GM23338 (cell line): ENCODE results near the gene DMTF1. TPM values are rescaled to one million over a fixed set of nuclear protein-coding genes. Genes with fewer than 3 reads are reported as not detected.

Experiments used
- ATAC-seq: fragments of 200-7000 bp; cut with Tn5 transposase; 3 replicates; pipeline ENCODE4 v1.9.1; 2020
- DNase-seq: peaks from one replicate; pipeline ENCODE4 v3.0.0-alpha.2; 2015; ENCODE audit warnings: low spot score
- H2AFZ ChIP-seq: fragments of 200-600 bp; sonication (generic); 2 replicates; pipeline ENCODE4 v1.8.0; 2016; ENCODE audit warnings: antibody characterized with exemption, mild to moderate bottlenecking, moderate library complexity
- H3F3A ChIP-seq: fragments of 200-600 bp; sonication (generic); replicated peaks from 2 replicates; pipeline ENCODE4 v1.8.0; 2017; ENCODE audit warnings: antibody characterized with exemption, mixed run types, low read depth
- H3K27ac ChIP-seq: fragments of 200-600 bp; sonication (generic); 2 replicates; pipeline ENCODE4 v1.6.1; 2016; ENCODE audit warnings: low read depth
- H3K27me3 ChIP-seq: fragments of 200-600 bp; sonication (generic); 2 replicates; pipeline ENCODE4 v1.8.0; 2016; ENCODE audit warnings: mild to moderate bottlenecking, mixed run types, moderate library complexity; ENCODE audit not compliant: insufficient read depth
- H3K36me3 ChIP-seq: fragments of 200-600 bp; sonication (generic); 2 replicates; pipeline ENCODE4 v1.8.0; 2016; ENCODE audit warnings: mild to moderate bottlenecking; ENCODE audit not compliant: insufficient read depth
- H3K4me1 ChIP-seq: fragments of 200-600 bp; sonication (generic); 2 replicates; pipeline ENCODE4 v1.8.0; 2016; ENCODE audit warnings: mild to moderate bottlenecking, moderate library complexity; ENCODE audit not compliant: insufficient read depth
- H3K4me2 ChIP-seq: fragments of 200-600 bp; sonication (generic); 2 replicates; pipeline ENCODE4 v1.7.1; 2017; ENCODE audit warnings: mixed run types
- H3K4me3 ChIP-seq: fragments of 200-600 bp; sonication (generic); 2 replicates; pipeline ENCODE4 v1.6.1; 2016; ENCODE audit warnings: mixed run types
- H3K79me2 ChIP-seq: fragments of 200-600 bp; sonication (generic); replicated peaks from 2 replicates; pipeline ENCODE4 v1.8.0; 2017; ENCODE audit warnings: mild to moderate bottlenecking; ENCODE audit not compliant: insufficient read depth
- H3K9me2 ChIP-seq: fragments of 200-600 bp; sonication (generic); 2 replicates; pipeline ENCODE4 v1.8.0; 2017; ENCODE audit not compliant: insufficient read depth
- H4K20me1 ChIP-seq: fragments of 200-600 bp; sonication (generic); replicated peaks from 2 replicates; pipeline ENCODE4 v1.8.0; 2017; ENCODE audit warnings: mild to moderate bottlenecking; ENCODE audit not compliant: insufficient read depth
- H3K27ac Mint-ChIP-seq: 2 replicates; pipeline ENCODE4 v1.8.0; 2020; ENCODE audit warnings: inconsistent platforms, mild to moderate bottlenecking, moderate library complexity, mixed read lengths
- H3K27me3 Mint-ChIP-seq: 3 replicates; pipeline ENCODE4 v1.8.0; 2022; ENCODE audit warnings: low read depth, mild to moderate bottlenecking, moderate library complexity, mixed read lengths, inconsistent platforms; ENCODE audit not compliant: insufficient read depth, poor library complexity
- H3K36me3 Mint-ChIP-seq: 3 replicates; pipeline ENCODE4 v1.8.0; 2021; ENCODE audit warnings: low read depth, mild to moderate bottlenecking, inconsistent platforms, moderate library complexity, mixed read lengths
- H3K4me1 Mint-ChIP-seq: 3 replicates; pipeline ENCODE4 v1.8.0; 2020; ENCODE audit warnings: mild to moderate bottlenecking, inconsistent platforms, mixed read lengths
- H3K4me3 Mint-ChIP-seq: 3 replicates; pipeline ENCODE4 v1.8.0; 2021; ENCODE audit warnings: moderate library complexity, mild to moderate bottlenecking, inconsistent platforms, mixed read lengths
- H3K9me3 Mint-ChIP-seq: 3 replicates; pipeline ENCODE4 v1.8.0; 2020; ENCODE audit warnings: moderate library complexity, mild to moderate bottlenecking, inconsistent platforms, mixed read lengths
- CREB1 ChIP-seq: fragments of 250-450 bp; sonication (Bioruptor Pico); IDR thresholded peaks from 2 replicates; pipeline ENCODE4 v1.5.0; 2020; ENCODE audit warnings: low read depth, mild to moderate bottlenecking, moderate library complexity
- EZH2 ChIP-seq: fragments of 200-600 bp; sonication (generic); IDR thresholded peaks from one replicate; pipeline ENCODE4 v1.8.0; 2017; ENCODE audit warnings: antibody characterized with exemption, mild to moderate bottlenecking, low read depth; ENCODE audit not compliant: unreplicated experiment
- EZH2phosphoT487 ChIP-seq: fragments of 200-600 bp; sonication (generic); IDR thresholded peaks from one replicate; pipeline ENCODE4 v1.8.1; 2018; ENCODE audit warnings: antibody characterized with exemption; ENCODE audit not compliant: unreplicated experiment
- JUNB ChIP-seq: IDR thresholded peaks from one replicate; pipeline ENCODE4 v1.6.1; 2016; ENCODE audit warnings: antibody characterized with exemption; ENCODE audit not compliant: unreplicated experiment
- POLR2AphosphoS5 ChIP-seq: IDR thresholded peaks from 2 replicates; pipeline ENCODE4 v1.6.1; 2016; ENCODE audit warnings: antibody characterized with exemption, low read depth
- STAT1 ChIP-seq: IDR thresholded peaks from one replicate; pipeline ENCODE4 v1.6.1; 2016; ENCODE audit warnings: antibody characterized with exemption; ENCODE audit not compliant: unreplicated experiment
- ZNF114 ChIP-seq: fragments of 250-450 bp; sonication (Bioruptor Pico); IDR thresholded peaks from 2 replicates; pipeline ENCODE4 v1.5.0; 2020; ENCODE audit warnings: mild to moderate bottlenecking, moderate library complexity
- ZNF331 ChIP-seq: fragments of 250-450 bp; sonication (Bioruptor Pico); IDR thresholded peaks from 2 replicates; pipeline ENCODE4 v1.5.0; 2020; ENCODE audit warnings: low read depth, mild to moderate bottlenecking, moderate library complexity
- polyA plus RNA-seq: library from polyadenylated mRNA; unstranded; fragments of >200 nt; fragmentation: Nextera tagmentation; extraction: Ambion mirVana; gene quantifications from 2 replicates; pipeline ENCODE4 v1.2.1, GENCODE V29; 2016
- total RNA-seq: library from RNA; depleted of rRNA; stranded (reverse); fragments of >200 nt; shearing (Covaris generic); gene quantifications from 2 replicates; pipeline ENCODE4 v1.2.3, GENCODE V29; 2014
- TF ChIP-seq, protein P1 (sequence below): IDR thresholded peaks from 2 replicates; pipeline ENCODE4 v1.6.1; 2016; ENCODE audit warnings: antibody characterized with exemption
- TF ChIP-seq, protein P2 (sequence below): IDR thresholded peaks from one replicate; pipeline ENCODE4 v1.6.1; 2018; ENCODE audit warnings: antibody characterized with exemption; ENCODE audit not compliant: unreplicated experiment
- TF ChIP-seq, protein P3 (sequence below), 2 experiments: fragments of 200-600 bp in 1 of 2; sonication (generic) in 1 of 2; conservative IDR thresholded peaks; 2 replicates each; pipeline versions ENCODE4 v1.5.1 to v1.6.1; 2016 to 2017; ENCODE audit warnings: antibody characterized with exemption in 2 of 2, low read depth in 2 of 2, mild to moderate bottlenecking in 2 of 2, moderate library complexity in 1 of 2
- TF ChIP-seq, protein P4 (sequence below): fragments of 250-450 bp; sonication (Bioruptor Pico); IDR thresholded peaks from 2 replicates; pipeline ENCODE4 v1.5.0; 2020; ENCODE audit warnings: mild to moderate bottlenecking, moderate library complexity

The DMTF1 gene
- total and polyA plus RNA-seq, 2 experiments from 2014 or later: 60.4 to 114 TPM

DNA sequence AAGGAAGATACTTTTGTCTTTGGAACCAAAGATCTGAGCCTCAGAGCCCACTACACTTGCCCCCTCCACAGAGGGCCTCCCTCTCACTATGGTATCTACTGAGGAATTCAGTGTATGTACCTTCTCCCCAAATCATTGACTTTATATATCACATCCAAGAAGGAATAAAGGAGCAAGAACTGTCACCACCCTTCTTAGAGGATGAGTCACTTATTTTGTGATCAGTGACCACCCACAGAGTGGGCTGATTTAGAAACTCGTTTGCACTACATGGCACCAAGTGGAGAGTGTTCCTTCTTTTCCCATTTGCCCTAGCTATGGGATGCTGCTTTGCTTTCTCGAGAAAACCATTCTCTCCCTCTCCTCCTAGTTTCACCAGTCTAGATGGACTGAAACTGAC is 61.6 kb downstream of the DMTF1 start (continued):
- TF ChIP-seq, protein P1, sequence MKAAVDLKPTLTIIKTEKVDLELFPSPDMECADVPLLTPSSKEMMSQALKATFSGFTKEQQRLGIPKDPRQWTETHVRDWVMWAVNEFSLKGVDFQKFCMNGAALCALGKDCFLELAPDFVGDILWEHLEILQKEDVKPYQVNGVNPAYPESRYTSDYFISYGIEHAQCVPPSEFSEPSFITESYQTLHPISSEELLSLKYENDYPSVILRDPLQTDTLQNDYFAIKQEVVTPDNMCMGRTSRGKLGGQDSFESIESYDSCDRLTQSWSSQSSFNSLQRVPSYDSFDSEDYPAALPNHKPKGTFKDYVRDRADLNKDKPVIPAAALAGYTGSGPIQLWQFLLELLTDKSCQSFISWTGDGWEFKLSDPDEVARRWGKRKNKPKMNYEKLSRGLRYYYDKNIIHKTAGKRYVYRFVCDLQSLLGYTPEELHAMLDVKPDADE: no peak
- TF ChIP-seq STAT1: no peak

DNA sequence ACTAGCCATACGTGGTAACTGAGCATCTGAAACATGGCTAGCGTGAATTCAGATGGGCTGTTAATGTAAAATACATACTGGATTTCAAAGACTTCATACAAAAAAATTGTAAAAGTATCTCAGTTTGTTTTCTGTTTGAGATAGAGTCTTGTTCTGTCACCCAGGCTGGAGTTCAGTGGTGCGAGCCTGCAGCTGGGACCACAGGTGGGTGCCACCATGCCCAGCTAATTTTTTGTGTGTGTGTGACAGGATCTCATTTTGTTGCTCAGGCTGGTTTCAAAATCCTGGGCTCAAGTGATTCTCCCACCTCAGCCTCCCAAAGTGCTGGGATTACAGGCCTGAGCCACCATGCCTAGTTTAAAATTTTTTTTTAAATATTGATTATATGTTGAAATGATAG is 62.8 kb downstream of the DMTF1 start:
- H3K4me1 Mint-ChIP-seq: peaks cover 16% of the 10 kb centered on the region
- Histone ChIP-seq H3K9me2 (no peaks in the 10 kb centered on the region), H3K4me2 (no peak overlapping the region), H2AFZ (no peak overlapping the region), H3K4me1 (peaks cover 8% of the 10 kb centered on the region), H3K27ac (no peak overlapping the region), H3K27me3 (no peaks in the 10 kb centered on the region), H3K79me2 (peaks cover 86% of the 10 kb centered on the region), H3K4me3 (no peak overlapping the region), H3K36me3 (no peaks in the 10 kb centered on the region), H3F3A (no peaks in the 10 kb centered on the region), H4K20me1 (peaks cover 25% of the 10 kb centered on the region)
- DNase-seq: no peak
- peaks cover 8% of the 10 kb centered on the region for H3K27me3 Mint-ChIP-seq
- ATAC-seq: no peak
- peaks cover 4% of the 10 kb centered on the region for H3K9me3 Mint-ChIP-seq
- H3K4me3 Mint-ChIP-seq: no peak overlapping the region
- peaks cover 33% of the 10 kb centered on the region for H3K36me3 Mint-ChIP-seq
- H3K27ac Mint-ChIP-seq: no peak overlapping the region
- TF ChIP-seq EZH2 (no peak), EZH2phosphoT487 (no peak), STAT1 (no peak), POLR2AphosphoS5 (no peak), ZNF114 (CRISPR knock-in tag) (no peak), CREB1 (CRISPR knock-in tag) (no peak), JUNB (no peak), ZNF331 (CRISPR knock-in tag) (no peak)
- TF ChIP-seq, protein P2, sequence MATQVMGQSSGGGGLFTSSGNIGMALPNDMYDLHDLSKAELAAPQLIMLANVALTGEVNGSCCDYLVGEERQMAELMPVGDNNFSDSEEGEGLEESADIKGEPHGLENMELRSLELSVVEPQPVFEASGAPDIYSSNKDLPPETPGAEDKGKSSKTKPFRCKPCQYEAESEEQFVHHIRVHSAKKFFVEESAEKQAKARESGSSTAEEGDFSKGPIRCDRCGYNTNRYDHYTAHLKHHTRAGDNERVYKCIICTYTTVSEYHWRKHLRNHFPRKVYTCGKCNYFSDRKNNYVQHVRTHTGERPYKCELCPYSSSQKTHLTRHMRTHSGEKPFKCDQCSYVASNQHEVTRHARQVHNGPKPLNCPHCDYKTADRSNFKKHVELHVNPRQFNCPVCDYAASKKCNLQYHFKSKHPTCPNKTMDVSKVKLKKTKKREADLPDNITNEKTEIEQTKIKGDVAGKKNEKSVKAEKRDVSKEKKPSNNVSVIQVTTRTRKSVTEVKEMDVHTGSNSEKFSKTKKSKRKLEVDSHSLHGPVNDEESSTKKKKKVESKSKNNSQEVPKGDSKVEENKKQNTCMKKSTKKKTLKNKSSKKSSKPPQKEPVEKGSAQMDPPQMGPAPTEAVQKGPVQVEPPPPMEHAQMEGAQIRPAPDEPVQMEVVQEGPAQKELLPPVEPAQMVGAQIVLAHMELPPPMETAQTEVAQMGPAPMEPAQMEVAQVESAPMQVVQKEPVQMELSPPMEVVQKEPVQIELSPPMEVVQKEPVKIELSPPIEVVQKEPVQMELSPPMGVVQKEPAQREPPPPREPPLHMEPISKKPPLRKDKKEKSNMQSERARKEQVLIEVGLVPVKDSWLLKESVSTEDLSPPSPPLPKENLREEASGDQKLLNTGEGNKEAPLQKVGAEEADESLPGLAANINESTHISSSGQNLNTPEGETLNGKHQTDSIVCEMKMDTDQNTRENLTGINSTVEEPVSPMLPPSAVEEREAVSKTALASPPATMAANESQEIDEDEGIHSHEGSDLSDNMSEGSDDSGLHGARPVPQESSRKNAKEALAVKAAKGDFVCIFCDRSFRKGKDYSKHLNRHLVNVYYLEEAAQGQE: no peak
- TF ChIP-seq, protein P3, sequence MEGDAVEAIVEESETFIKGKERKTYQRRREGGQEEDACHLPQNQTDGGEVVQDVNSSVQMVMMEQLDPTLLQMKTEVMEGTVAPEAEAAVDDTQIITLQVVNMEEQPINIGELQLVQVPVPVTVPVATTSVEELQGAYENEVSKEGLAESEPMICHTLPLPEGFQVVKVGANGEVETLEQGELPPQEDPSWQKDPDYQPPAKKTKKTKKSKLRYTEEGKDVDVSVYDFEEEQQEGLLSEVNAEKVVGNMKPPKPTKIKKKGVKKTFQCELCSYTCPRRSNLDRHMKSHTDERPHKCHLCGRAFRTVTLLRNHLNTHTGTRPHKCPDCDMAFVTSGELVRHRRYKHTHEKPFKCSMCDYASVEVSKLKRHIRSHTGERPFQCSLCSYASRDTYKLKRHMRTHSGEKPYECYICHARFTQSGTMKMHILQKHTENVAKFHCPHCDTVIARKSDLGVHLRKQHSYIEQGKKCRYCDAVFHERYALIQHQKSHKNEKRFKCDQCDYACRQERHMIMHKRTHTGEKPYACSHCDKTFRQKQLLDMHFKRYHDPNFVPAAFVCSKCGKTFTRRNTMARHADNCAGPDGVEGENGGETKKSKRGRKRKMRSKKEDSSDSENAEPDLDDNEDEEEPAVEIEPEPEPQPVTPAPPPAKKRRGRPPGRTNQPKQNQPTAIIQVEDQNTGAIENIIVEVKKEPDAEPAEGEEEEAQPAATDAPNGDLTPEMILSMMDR (conservative IDR thresholded peaks at IDR 0.05; ENCODE audit: low read depth in 2 of 2): no peak
- TF ChIP-seq, protein P1: no peak
- TF ChIP-seq, protein P4, sequence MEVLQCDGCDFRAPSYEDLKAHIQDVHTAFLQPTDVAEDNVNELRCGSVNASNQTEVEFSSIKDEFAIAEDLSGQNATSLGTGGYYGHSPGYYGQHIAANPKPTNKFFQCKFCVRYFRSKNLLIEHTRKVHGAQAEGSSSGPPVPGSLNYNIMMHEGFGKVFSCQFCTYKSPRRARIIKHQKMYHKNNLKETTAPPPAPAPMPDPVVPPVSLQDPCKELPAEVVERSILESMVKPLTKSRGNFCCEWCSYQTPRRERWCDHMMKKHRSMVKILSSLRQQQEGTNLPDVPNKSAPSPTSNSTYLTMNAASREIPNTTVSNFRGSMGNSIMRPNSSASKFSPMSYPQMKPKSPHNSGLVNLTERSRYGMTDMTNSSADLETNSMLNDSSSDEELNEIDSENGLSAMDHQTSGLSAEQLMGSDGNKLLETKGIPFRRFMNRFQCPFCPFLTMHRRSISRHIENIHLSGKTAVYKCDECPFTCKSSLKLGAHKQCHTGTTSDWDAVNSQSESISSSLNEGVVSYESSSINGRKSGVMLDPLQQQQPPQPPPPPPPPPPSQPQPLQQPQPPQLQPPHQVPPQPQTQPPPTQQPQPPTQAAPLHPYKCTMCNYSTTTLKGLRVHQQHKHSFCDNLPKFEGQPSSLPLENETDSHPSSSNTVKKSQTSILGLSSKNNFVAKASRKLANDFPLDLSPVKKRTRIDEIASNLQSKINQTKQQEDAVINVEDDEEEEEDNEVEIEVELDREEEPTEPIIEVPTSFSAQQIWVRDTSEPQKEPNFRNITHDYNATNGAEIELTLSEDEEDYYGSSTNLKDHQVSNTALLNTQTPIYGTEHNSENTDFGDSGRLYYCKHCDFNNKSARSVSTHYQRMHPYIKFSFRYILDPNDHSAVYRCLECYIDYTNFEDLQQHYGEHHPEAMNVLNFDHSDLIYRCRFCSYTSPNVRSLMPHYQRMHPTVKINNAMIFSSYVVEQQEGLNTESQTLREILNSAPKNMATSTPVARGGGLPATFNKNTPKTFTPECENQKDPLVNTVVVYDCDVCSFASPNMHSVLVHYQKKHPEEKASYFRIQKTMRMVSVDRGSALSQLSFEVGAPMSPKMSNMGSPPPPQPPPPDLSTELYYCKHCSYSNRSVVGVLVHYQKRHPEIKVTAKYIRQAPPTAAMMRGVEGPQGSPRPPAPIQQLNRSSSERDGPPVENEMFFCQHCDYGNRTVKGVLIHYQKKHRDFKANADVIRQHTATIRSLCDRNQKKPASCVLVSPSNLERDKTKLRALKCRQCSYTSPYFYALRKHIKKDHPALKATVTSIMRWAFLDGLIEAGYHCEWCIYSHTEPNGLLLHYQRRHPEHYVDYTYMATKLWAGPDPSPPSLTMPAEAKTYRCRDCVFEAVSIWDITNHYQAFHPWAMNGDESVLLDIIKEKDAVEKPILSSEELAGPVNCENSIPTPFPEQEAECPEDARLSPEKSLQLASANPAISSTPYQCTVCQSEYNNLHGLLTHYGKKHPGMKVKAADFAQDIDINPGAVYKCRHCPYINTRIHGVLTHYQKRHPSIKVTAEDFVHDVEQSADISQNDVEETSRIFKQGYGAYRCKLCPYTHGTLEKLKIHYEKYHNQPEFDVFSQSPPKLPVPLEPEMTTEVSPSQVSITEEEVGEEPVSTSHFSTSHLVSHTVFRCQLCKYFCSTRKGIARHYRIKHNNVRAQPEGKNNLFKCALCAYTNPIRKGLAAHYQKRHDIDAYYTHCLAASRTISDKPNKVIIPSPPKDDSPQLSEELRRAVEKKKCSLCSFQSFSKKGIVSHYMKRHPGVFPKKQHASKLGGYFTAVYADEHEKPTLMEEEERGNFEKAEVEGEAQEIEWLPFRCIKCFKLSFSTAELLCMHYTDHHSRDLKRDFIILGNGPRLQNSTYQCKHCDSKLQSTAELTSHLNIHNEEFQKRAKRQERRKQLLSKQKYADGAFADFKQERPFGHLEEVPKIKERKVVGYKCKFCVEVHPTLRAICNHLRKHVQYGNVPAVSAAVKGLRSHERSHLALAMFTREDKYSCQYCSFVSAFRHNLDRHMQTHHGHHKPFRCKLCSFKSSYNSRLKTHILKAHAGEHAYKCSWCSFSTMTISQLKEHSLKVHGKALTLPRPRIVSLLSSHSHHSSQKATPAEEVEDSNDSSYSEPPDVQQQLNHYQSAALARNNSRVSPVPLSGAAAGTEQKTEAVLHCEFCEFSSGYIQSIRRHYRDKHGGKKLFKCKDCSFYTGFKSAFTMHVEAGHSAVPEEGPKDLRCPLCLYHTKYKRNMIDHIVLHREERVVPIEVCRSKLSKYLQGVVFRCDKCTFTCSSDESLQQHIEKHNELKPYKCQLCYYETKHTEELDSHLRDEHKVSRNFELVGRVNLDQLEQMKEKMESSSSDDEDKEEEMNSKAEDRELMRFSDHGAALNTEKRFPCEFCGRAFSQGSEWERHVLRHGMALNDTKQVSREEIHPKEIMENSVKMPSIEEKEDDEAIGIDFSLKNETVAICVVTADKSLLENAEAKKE (CRISPR knock-in tag): no peak
